ENCODE data around the gene ZP3.
"Not testable (repeated sequence)": the region's sequence is repeated elsewhere in the genome, so short reads cannot be mapped to it uniquely, and the experiment has no call there.

Gene ZP3

GRCh38 chr7:76409537-76409936 is 15.2 kb upstream of the ZP3 start, which contains the start of gene SSC4D:
SSC4D (minus strand) TSS chr7:76409697; CDS start chr7:76404439, 5,258 bp downstream.
- Histone ChIP-seq H3K4me1 (ENCODE audit: low read depth, poor library complexity, severe bottlenecking) (no peaks in the 10 kb centered on the region), H3K9ac (no peak within 1 kb of the TSS), H3K36me3 (ENCODE audit: insufficient read depth) (no peaks in the 10 kb centered on the region), H3K27me3 (ENCODE audit: insufficient read depth, low read depth) (no peaks in the 10 kb centered on the region), H3K27ac (no peak within 1 kb of the TSS), H3K4me3 (IDR thresholded peaks at IDR 0.05; ENCODE audit: insufficient read depth, low read depth, low read length) (no peak within 1 kb of the TSS), H2AFZ (ENCODE audit: low read depth) (no peak within 1 kb of the TSS), H4K20me1 (ENCODE audit: insufficient read depth) (no peaks in the 10 kb centered on the region), H3K4me2 (no peak within 1 kb of the TSS), H3K79me2 (ENCODE audit: insufficient read depth, low read depth) (no peaks in the 10 kb centered on the region)
- no peak for TF ChIP-seq CTCF (conservative IDR thresholded peaks at IDR 0.05; ENCODE audit: low read depth, low read length)

- no peak for TF ChIP-seq CTCF (conservative IDR thresholded peaks at IDR 0.05; ENCODE audit: low read depth, low read length)
- Histone ChIP-seq H3K9ac (no peak overlapping the region), H3K79me2 (ENCODE audit: insufficient read depth, low read depth) (no peaks in the 10 kb centered on the region), H3K4me2 (no peak overlapping the region), H3K4me1 (ENCODE audit: low read depth, poor library complexity, severe bottlenecking) (no peaks in the 10 kb centered on the region), H3K4me3 (IDR thresholded peaks at IDR 0.05; ENCODE audit: insufficient read depth, low read depth, low read length) (no peak overlapping the region), H3K27me3 (ENCODE audit: insufficient read depth, low read depth) (no peaks in the 10 kb centered on the region), H4K20me1 (ENCODE audit: insufficient read depth) (no peaks in the 10 kb centered on the region), H3K36me3 (ENCODE audit: insufficient read depth) (no peaks in the 10 kb centered on the region), H2AFZ (ENCODE audit: low read depth) (no peak overlapping the region), H3K27ac (no peak overlapping the region)
Measured at GRCh38 chr7:76411626-76412025, 13.1 kb upstream of the ZP3 start.

- Histone ChIP-seq H3K27me3 (ENCODE audit: insufficient read depth, low read depth) (no peaks in the 10 kb centered on the region), H3K79me2 (ENCODE audit: insufficient read depth, low read depth) (no peaks in the 10 kb centered on the region), H3K36me3 (ENCODE audit: insufficient read depth) (no peaks in the 10 kb centered on the region), H3K9ac (no peak overlapping the region), H3K4me2 (no peak overlapping the region), H3K4me1 (ENCODE audit: low read depth, poor library complexity, severe bottlenecking) (no peaks in the 10 kb centered on the region), H2AFZ (ENCODE audit: low read depth) (no peak overlapping the region), H3K27ac (no peak overlapping the region), H4K20me1 (ENCODE audit: insufficient read depth) (no peaks in the 10 kb centered on the region), H3K4me3 (IDR thresholded peaks at IDR 0.05; ENCODE audit: insufficient read depth, low read depth, low read length) (no peak overlapping the region)
- no peak for TF ChIP-seq CTCF (conservative IDR thresholded peaks at IDR 0.05; ENCODE audit: low read depth, low read length)
Measured at GRCh38 chr7:76412249-76412648, 12.5 kb upstream of the ZP3 start.

- not testable (repeated sequence) for H4K20me1 ChIP-seq (ENCODE audit: insufficient read depth); H3K27me3 ChIP-seq (ENCODE audit: insufficient read depth, low read depth); H2AFZ ChIP-seq (ENCODE audit: low read depth); H3K36me3 ChIP-seq (ENCODE audit: insufficient read depth); H3K9ac ChIP-seq; H3K4me3 ChIP-seq (IDR thresholded peaks at IDR 0.05; ENCODE audit: insufficient read depth, low read depth, low read length); H3K79me2 ChIP-seq (ENCODE audit: insufficient read depth, low read depth); H3K4me2 ChIP-seq; H3K4me1 ChIP-seq (ENCODE audit: low read depth, poor library complexity, severe bottlenecking); H3K27ac ChIP-seq
Measured at GRCh38 chr7:76417654-76418310, 7.0 kb upstream of the ZP3 start.

- not testable (repeated sequence) for H3K27me3 ChIP-seq (ENCODE audit: insufficient read depth, low read depth); H3K9ac ChIP-seq; H3K36me3 ChIP-seq (ENCODE audit: insufficient read depth); H2AFZ ChIP-seq (ENCODE audit: low read depth); H3K27ac ChIP-seq; H3K4me2 ChIP-seq; H3K79me2 ChIP-seq (ENCODE audit: insufficient read depth, low read depth); H4K20me1 ChIP-seq (ENCODE audit: insufficient read depth); H3K4me3 ChIP-seq (IDR thresholded peaks at IDR 0.05; ENCODE audit: insufficient read depth, low read depth, low read length)
- peaks cover 34% of the 10 kb centered on the region for H3K4me1 ChIP-seq (ENCODE audit: low read depth, poor library complexity, severe bottlenecking)
Measured at GRCh38 chr7:76421097-76421496, 3.7 kb upstream of the ZP3 start.
